Keratinocyte (primary cell): ENCODE measurements around the gene SCLY. TPM values are rescaled to one million over a fixed set of nuclear protein-coding genes. Genes with fewer than 3 reads are reported as not detected.

Source experiments
- DNase-seq: peaks from one replicate; pipeline ENCODE4 v3.0.0-alpha.2; 2011; ENCODE audit warnings: low read depth, missing footprints, low spot score
- FAIRE-seq: peaks from 2 replicates; lab custom pipeline; 2011; peaks lifted over from hg19 to GRCh38; lab: Jason Lieb, UNC
- H2AFZ ChIP-seq: 2 replicates; pipeline ENCODE4 v1.6.0; 2012; ENCODE audit warnings: low read length, control low read depth, inconsistent platforms; ENCODE audit not compliant: control insufficient read depth
- H3K27ac ChIP-seq: 2 replicates; pipeline ENCODE4 v1.5.1; 2011; ENCODE audit warnings: low read length; ENCODE audit not compliant: control insufficient read depth, insufficient read depth
- H3K27me3 ChIP-seq: 3 replicates; pipeline ENCODE4 v1.6.0; 2011; ENCODE audit warnings: low read length; ENCODE audit not compliant: control insufficient read depth, insufficient read depth; ENCODE audit errors: extremely low read depth
- H3K36me3 ChIP-seq, 2 experiments: 2 replicates in 1 of 2; 3 replicates in 1 of 2; pipeline ENCODE4 v1.5.1; 2011; ENCODE audit warnings: low read length in 2 of 2, mild to moderate bottlenecking in 1 of 2; ENCODE audit not compliant: control insufficient read depth in 2 of 2, insufficient read depth in 2 of 2; ENCODE audit errors: extremely low read depth in 1 of 2
- H3K4me1 ChIP-seq: 3 replicates; pipeline ENCODE4 v1.5.1; 2011; ENCODE audit warnings: low read length; ENCODE audit not compliant: control insufficient read depth, insufficient read depth; ENCODE audit errors: extremely low read depth
- H3K4me2 ChIP-seq: 3 replicates; pipeline ENCODE4 v1.6.0; 2011; ENCODE audit warnings: low read depth, low read length; ENCODE audit not compliant: control insufficient read depth, insufficient read depth; ENCODE audit errors: extremely low read depth
- H3K4me3 ChIP-seq, 3 experiments: fragments of 200-600 bp in 1 of 3; sonication (generic) in 1 of 3; 2 replicates in 2 of 3; 3 replicates in 1 of 3; pipeline ENCODE4 v1.5.1; 2011 to 2016; ENCODE audit warnings: low read length in 3 of 3, mild to moderate bottlenecking in 3 of 3, control low read depth in 2 of 3, inconsistent platforms in 1 of 3, low read depth in 1 of 3, mixed read lengths in 1 of 3, mixed run types in 1 of 3, moderate library complexity in 1 of 3; ENCODE audit not compliant: control insufficient read depth in 2 of 3, insufficient read depth in 2 of 3; ENCODE audit errors: extremely low read depth in 1 of 3
- H3K79me2 ChIP-seq: 2 replicates; pipeline ENCODE4 v1.6.0; 2012; ENCODE audit warnings: low read length; ENCODE audit not compliant: control insufficient read depth, insufficient read depth
- H3K9ac ChIP-seq: 3 replicates; pipeline ENCODE4 v1.6.0; 2011; ENCODE audit warnings: low read length; ENCODE audit not compliant: control insufficient read depth, insufficient read depth; ENCODE audit errors: extremely low read depth
- H3K9me1 ChIP-seq: 3 replicates; pipeline ENCODE4 v1.6.0; 2011; ENCODE audit warnings: low read length; ENCODE audit not compliant: control insufficient read depth, insufficient read depth; ENCODE audit errors: extremely low read depth
- H3K9me3 ChIP-seq: 2 replicates; pipeline ENCODE4 v1.5.1; 2012; ENCODE audit warnings: low read depth, low read length; ENCODE audit not compliant: control insufficient read depth
- H4K20me1 ChIP-seq: 3 replicates; pipeline ENCODE4 v1.6.0; 2011; ENCODE audit warnings: low read length; ENCODE audit not compliant: control insufficient read depth, insufficient read depth; ENCODE audit errors: extremely low read depth
- EZH2 ChIP-seq: IDR thresholded peaks from one replicate; pipeline ENCODE4 v1.6.1; 2012; ENCODE audit warnings: inconsistent platforms, mild to moderate bottlenecking, low read length, moderate library complexity
- dilution Hi-C: fragments of 300-500 bp; cut with MboI; formaldehyde crosslinking; loops from one replicate; pipeline ENCODE4 v1.7.0; 2020; ENCODE audit warnings: low sequenced_read_pairs; ENCODE audit not compliant: extremely low pct_ligation_motif_present
- polyA plus RNA-seq, 5 experiments: library from polyadenylated mRNA; depleted of rRNA in 3 of 5; stranded (reverse) in 3 of 5; stranded (forward) in 1 of 5; unstranded in 1 of 5; fragments of >200 nt; gene quantifications; 1 replicate in 1 of 5; 2 replicates in 3 of 5; 3 replicates in 1 of 5; pipeline versions ENCODE4 v1.2.1 to v1.2.3, GENCODE V29; 2011 to 2012; ENCODE audit warnings: missing spikeins in 2 of 5, low read depth in 1 of 5, low replicate concordance in 1 of 5
- TF ChIP-seq, protein P1 (sequence below), 3 experiments: IDR thresholded peaks in 1 of 3; conservative IDR thresholded peaks in 1 of 3; optimal IDR thresholded peaks in 1 of 3; 2 replicates in 2 of 3; 3 replicates in 1 of 3; pipeline versions ENCODE3 to v1.5.1; 2011; ENCODE audit warnings: low read length in 3 of 3, mild to moderate bottlenecking in 3 of 3, moderate library complexity in 2 of 3, control low read depth in 1 of 3, inconsistent platforms in 1 of 3; ENCODE audit not compliant: insufficient read depth in 2 of 3; ENCODE audit errors: extremely low read depth in 1 of 3

The SCLY gene
- polyA plus RNA-seq, 1 donor (not counting 4 experiments of a cell fraction or from before 2014, with no cell fraction given), result 11.8 TPM

DNA sequence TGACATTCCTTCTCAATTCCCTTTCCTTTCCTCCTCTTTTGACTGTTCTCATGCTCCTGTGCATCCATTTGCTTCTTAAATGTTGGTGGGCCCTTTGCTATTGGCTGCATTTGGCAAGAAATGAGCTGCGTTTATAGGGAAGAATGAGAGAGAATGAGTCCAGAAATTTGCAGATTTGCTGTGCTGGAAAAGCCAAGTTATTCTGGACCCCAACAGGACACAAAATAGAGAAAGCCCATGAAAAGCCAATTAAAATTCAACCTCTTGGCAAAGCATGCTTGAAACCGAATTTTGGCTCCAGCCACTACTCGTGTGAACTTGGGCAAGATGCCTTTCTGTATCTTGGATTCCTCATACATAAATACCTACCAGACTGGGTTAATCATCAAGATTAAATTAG is 1.3 kb upstream of the SCLY start:
- Histone ChIP-seq H3K79me2 (peaks cover 13% of the 10 kb centered on the region), H3K4me1 (peaks cover 13% of the 10 kb centered on the region), H3K27ac (no peak overlapping the region), H3K9me3 (no peaks in the 10 kb centered on the region), H3K4me2 (peak overlapping the region; percentile 91), H4K20me1 (no peaks in the 10 kb centered on the region), H3K4me3 (peak overlapping the region in 2 of 3 experiments; percentile 54 to 67), H3K36me3 (peaks cover 3 to 6% of the 10 kb centered on the region in 2 experiments), H3K9me1 (no peaks in the 10 kb centered on the region), H2AFZ (no peak overlapping the region), H3K27me3 (no peaks in the 10 kb centered on the region), H3K9ac (no peak overlapping the region)
- DNase-seq (no peak), FAIRE-seq (no peak)
- no peak for TF ChIP-seq EZH2
- TF ChIP-seq, protein P1, sequence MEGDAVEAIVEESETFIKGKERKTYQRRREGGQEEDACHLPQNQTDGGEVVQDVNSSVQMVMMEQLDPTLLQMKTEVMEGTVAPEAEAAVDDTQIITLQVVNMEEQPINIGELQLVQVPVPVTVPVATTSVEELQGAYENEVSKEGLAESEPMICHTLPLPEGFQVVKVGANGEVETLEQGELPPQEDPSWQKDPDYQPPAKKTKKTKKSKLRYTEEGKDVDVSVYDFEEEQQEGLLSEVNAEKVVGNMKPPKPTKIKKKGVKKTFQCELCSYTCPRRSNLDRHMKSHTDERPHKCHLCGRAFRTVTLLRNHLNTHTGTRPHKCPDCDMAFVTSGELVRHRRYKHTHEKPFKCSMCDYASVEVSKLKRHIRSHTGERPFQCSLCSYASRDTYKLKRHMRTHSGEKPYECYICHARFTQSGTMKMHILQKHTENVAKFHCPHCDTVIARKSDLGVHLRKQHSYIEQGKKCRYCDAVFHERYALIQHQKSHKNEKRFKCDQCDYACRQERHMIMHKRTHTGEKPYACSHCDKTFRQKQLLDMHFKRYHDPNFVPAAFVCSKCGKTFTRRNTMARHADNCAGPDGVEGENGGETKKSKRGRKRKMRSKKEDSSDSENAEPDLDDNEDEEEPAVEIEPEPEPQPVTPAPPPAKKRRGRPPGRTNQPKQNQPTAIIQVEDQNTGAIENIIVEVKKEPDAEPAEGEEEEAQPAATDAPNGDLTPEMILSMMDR (optimal IDR thresholded peaks at IDR 0.05 in 1 of 3, IDR thresholded peaks at IDR 0.05 in 1 of 3, conservative IDR thresholded peaks at IDR 0.05 in 1 of 3; ENCODE audit: extremely low read depth in 1 of 3, insufficient read depth in 2 of 3, low read length in 3 of 3), result no peak
- dilution Hi-C loops, result no loop called here

DNA sequence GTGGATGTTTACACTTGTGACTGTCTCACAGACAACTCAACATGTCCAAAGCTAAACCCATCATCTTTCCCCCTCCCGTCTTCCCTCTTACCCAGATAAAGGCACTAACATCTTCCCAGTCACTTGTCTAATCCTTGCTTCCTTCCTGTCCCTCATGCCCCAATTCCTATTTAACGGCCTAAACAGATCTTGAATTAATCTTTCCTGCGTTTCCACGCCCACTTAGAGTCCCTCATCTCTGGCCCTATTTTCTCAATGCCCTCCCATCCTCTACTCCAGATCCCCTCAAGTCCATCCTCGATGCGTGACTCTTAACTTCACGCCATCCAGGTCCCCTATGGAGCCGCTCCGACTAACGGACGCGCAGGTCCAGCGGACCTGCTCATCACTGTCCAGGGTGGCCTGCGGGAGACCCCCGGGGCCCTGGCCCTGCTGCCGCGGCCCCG is 682 bp upstream of the SCLY start:
- Histone ChIP-seq H3K4me2 (peak overlapping the region; percentile 91), H3K9me1 (no peaks in the 10 kb centered on the region), H4K20me1 (no peaks in the 10 kb centered on the region), H3K79me2 (peaks cover 13% of the 10 kb centered on the region), H2AFZ (peak overlapping the region; percentile 2), H3K27me3 (no peaks in the 10 kb centered on the region), H3K4me1 (peaks cover 13% of the 10 kb centered on the region), H3K9ac (peak overlapping the region; percentile 74), H3K9me3 (no peaks in the 10 kb centered on the region), H3K4me3 (peak overlapping the region; percentile 54 to 79 (median 67)), H3K36me3 (peaks cover 4 to 10% of the 10 kb centered on the region in 2 experiments), H3K27ac (peak overlapping the region; percentile 47)
- DNase-seq, result no peak
- dilution Hi-C loops, result no loop called here
- TF ChIP-seq EZH2, result no peak
- TF ChIP-seq, protein P1 (optimal IDR thresholded peaks at IDR 0.05 in 1 of 3, IDR thresholded peaks at IDR 0.05 in 1 of 3, conservative IDR thresholded peaks at IDR 0.05 in 1 of 3; ENCODE audit: extremely low read depth in 1 of 3, insufficient read depth in 2 of 3, low read length in 3 of 3), result no peak
- FAIRE-seq, result no peak
